ENCODE data around the gene SMIM13. TPM values are rescaled to one million over a fixed set of nuclear protein-coding genes. Genes with fewer than 3 reads are reported as not detected.

The SMIM13 gene
- total RNA-seq, 2 donors from 2014 or later = 6.3 to 8.0 TPM

DNA sequence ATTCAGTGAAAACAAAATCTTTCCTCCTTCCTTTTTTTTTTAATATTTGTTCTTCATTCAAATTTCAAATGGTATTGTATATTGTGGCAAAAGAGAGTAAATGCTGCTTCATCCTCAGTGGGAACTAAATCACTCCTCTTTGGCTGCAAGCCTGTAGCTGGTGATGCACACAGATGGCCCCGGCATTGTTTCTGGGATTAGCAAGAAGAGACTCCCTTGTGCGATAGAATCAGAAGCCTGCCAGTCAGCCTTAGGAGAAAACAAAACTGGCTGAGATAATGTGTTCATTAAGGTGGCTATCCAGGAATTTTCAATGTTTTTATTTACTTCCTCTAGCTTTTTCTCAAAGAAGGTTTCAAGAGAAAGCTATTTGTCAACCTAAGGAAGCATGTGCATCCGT, 28.8 kb upstream of the SMIM13 start:
- no peak overlapping the region for H3K27ac ChIP-seq
- H3K27me3 ChIP-seq = no peaks in the 10 kb centered on the region
- H3K4me1 ChIP-seq = no peaks in the 10 kb centered on the region
- H3K36me3 ChIP-seq = no peaks in the 10 kb centered on the region
- TF ChIP-seq, protein P1, sequence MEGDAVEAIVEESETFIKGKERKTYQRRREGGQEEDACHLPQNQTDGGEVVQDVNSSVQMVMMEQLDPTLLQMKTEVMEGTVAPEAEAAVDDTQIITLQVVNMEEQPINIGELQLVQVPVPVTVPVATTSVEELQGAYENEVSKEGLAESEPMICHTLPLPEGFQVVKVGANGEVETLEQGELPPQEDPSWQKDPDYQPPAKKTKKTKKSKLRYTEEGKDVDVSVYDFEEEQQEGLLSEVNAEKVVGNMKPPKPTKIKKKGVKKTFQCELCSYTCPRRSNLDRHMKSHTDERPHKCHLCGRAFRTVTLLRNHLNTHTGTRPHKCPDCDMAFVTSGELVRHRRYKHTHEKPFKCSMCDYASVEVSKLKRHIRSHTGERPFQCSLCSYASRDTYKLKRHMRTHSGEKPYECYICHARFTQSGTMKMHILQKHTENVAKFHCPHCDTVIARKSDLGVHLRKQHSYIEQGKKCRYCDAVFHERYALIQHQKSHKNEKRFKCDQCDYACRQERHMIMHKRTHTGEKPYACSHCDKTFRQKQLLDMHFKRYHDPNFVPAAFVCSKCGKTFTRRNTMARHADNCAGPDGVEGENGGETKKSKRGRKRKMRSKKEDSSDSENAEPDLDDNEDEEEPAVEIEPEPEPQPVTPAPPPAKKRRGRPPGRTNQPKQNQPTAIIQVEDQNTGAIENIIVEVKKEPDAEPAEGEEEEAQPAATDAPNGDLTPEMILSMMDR (IDR thresholded peaks at IDR 0.05) = no peak
- no peaks in the 10 kb centered on the region for H3K9me3 ChIP-seq
- H3K4me3 ChIP-seq = no peak overlapping the region
- intact Hi-C loops (cut with DNase I) = no loop called here
- DNase-seq = no peak
- H3K9ac ChIP-seq (ENCODE audit: low read depth in 2 of 2, low read length in 2 of 2) = no peak overlapping the region

DNA sequence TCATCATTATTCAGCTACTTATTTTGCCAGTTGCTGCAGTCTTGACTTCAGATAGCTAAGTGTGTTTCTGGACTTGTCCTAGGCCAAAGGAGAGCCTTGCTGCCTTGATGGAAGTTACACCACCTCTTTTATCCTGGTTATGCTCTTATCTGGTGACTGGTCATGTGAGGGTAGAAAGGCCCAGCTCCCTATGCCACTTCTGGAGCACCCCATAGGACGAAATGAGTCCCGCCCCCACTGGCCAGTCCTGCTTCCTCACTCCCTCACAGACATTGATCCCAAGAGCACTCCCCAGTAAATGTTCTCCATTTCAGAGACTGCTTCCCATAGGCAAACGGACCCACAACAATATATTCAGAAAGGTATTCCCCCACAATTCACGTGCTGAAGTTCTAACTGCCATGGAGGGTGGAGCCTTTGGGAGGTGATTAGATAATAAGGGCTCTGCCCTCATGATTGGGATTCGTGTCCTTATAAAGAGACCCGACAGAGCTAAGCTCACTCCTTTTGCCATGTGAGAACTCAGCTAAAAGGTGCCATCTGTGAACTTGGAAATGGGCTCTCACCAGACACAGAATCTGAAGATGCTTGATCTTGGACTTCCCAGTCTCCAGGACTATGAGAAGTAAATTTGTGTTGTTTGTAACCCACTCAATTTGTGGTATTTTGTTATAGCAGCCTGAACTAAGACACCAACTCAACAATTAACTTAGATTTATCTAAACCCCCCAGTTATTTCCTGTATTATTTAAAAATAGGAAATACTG, 28.0 kb upstream of the SMIM13 start:
- H3K9ac ChIP-seq (ENCODE audit: low read depth in 2 of 2, low read length in 2 of 2) = no peak overlapping the region
- DNase-seq = no peak
- H3K27me3 ChIP-seq = no peaks in the 10 kb centered on the region
- no peaks in the 10 kb centered on the region for H3K36me3 ChIP-seq
- TF ChIP-seq, protein P1 (IDR thresholded peaks at IDR 0.05) = no peak
- no peaks in the 10 kb centered on the region for H3K9me3 ChIP-seq
- intact Hi-C loops (cut with DNase I) = loop anchor here (2.0 kb wide), 1 partner anchor 113 kb away; no protein-coding TSS in a partner anchor
- no peak overlapping the region for H3K4me3 ChIP-seq
- no peak overlapping the region for H3K27ac ChIP-seq
- H3K4me1 ChIP-seq = no peaks in the 10 kb centered on the region

DNA sequence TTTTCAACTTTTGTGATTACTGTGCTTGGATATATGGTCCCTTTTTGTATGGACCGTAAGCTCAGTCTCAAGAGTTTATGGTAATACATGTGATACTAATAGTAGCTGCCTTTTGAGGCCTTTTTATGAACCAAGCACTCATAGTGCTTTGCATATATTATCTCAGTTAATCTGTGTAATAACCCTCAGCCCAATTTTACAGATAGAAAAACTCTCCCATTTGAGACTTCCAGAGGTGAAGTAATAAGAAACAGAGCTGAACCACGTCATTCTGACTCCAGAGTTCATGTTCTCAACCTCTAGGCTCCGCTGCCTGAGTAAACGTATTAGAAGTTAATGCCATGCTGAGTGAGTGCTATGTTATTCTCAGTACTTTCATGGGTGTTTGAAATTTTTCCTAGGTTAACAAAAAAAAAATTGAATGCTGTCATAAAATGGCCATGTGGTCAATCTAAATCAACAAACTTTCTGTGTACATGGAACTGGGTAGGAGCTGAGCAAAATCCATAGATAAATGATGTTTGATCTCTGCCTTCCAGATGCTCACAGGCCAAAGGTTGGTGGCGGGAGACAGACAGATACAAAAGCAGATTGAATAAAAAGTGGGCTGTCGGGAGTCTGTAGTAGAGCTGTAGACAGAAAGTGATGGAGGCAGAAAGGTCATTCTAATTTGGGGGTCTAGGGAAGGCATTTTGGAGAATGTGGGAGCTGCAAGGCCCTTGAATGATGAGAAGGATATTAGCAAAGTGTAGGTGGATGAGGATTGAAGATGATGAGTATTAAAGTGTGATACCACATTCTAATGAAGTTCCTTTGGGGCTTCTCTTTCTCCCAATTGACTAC, 26.9 kb upstream of the SMIM13 start:
- Histone ChIP-seq H3K9ac (ENCODE audit: low read depth in 2 of 2, low read length in 2 of 2) (no peak overlapping the region), H3K9me3 (no peaks in the 10 kb centered on the region), H3K4me1 (no peaks in the 10 kb centered on the region), H3K36me3 (no peaks in the 10 kb centered on the region), H3K4me3 (no peak overlapping the region), H3K27me3 (no peaks in the 10 kb centered on the region), H3K27ac (no peak overlapping the region)
- intact Hi-C loops (cut with DNase I) = loop anchor here (2.0 kb wide), 1 partner anchor 114 kb away; no protein-coding TSS in a partner anchor
- TF ChIP-seq, protein P1 (IDR thresholded peaks at IDR 0.05) = no peak
- DNase-seq = no peak

DNA sequence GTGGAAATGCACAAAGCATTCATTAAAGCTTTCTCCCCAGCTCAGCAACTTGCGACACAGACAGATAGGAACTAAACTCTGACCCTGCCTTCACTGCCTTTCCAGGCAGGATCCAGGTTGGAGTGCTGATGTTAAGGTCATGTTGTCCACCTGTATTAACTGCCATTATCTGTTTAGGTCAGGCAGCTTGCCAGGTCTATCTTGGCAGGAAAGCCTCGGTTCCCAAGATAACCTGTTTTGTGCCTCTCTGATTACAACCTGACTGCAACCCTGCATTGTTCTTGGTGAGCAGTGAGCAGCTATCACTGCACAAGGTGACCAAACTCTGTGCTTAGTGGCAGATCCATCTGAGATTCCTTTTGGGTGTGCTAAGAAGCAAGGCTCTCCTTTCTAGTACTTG, 26.3 kb upstream of the SMIM13 start:
- no peak overlapping the region for H3K27ac ChIP-seq
- no peak overlapping the region for H3K9ac ChIP-seq (ENCODE audit: low read depth in 2 of 2, low read length in 2 of 2)
- intact Hi-C loops (cut with DNase I) = loop anchor here (2.0 kb wide), 1 partner anchor 115 kb away; no protein-coding TSS in a partner anchor
- TF ChIP-seq, protein P1 (IDR thresholded peaks at IDR 0.05) = no peak
- H3K36me3 ChIP-seq = no peaks in the 10 kb centered on the region
- H3K4me3 ChIP-seq = no peak overlapping the region
- H3K4me1 ChIP-seq = no peaks in the 10 kb centered on the region
- no peaks in the 10 kb centered on the region for H3K27me3 ChIP-seq
- DNase-seq = no peak
- H3K9me3 ChIP-seq = no peaks in the 10 kb centered on the region

DNA sequence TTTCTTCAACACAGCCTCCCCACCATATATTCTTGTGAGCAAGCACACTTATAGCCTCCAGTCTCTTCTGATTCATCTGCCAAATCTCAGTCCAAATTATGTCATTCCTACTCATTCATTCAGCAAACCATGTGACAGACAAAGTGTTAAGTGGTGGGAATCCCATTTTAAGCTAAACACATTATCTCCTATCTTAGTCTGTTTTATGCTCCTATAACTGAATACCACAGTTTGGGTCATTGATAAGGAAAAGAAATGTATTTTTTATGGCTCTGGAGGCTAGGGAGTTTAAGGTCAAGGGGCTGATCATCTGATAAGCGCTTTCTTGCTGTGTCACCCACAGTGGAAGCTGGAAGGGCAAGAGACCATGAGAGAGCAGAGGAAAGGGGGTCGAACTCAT, 23.9 kb upstream of the SMIM13 start:
- Histone ChIP-seq H3K4me1 (no peaks in the 10 kb centered on the region), H3K27me3 (no peaks in the 10 kb centered on the region), H3K27ac (no peak overlapping the region), H3K36me3 (no peaks in the 10 kb centered on the region), H3K9ac (ENCODE audit: low read depth in 2 of 2, low read length in 2 of 2) (no peak overlapping the region), H3K4me3 (no peak overlapping the region), H3K9me3 (no peaks in the 10 kb centered on the region)
- intact Hi-C loops (cut with DNase I) = loop anchor here (10.0 kb wide), 1 partner anchor 595 kb away; no protein-coding TSS in a partner anchor
- no peak for DNase-seq
- TF ChIP-seq, protein P1 (IDR thresholded peaks at IDR 0.05) = no peak
